ENCODE data around the gene SLX4IP.

Gene SLX4IP

DNA sequence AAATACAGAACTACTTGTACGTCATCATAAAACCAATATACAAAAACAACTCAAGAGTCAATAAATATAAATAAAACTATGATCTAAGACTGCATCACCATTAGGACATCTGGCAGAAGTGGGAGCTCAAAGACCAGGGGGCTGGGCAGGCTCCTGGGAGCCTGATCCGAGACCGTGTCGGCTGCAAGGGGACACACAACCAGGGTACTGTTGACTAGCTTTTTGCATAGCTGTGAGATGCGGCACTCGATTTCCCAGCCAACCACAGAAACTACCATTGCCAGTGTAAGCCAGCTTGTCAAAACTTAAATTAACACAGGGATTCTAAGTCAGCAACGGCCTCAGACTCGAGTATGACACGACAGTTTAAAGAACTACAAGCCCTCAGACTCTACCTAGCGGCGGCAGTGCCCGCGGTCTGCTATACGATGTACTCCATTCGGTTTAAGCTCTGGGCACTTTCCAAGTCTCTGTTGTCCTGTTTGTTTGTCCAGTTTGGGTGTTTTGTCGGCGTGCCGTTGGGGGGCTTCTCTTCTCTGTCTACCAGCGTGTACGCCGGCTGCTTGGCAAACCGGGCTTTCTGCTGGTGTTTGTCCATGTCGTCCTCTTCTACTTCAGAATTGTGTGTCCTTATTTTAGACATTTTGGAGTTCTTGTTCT, 204.1 kb downstream of the SLX4IP start:
- DNase-seq, result no peak

GRCh38 chr20:10639737-10640556, 204.8 kb downstream of the SLX4IP start:
- no peak for DNase-seq

- no peak for DNase-seq
Observed at GRCh38 chr20:10640897-10641296, 205.8 kb downstream of the SLX4IP start.

DNA sequence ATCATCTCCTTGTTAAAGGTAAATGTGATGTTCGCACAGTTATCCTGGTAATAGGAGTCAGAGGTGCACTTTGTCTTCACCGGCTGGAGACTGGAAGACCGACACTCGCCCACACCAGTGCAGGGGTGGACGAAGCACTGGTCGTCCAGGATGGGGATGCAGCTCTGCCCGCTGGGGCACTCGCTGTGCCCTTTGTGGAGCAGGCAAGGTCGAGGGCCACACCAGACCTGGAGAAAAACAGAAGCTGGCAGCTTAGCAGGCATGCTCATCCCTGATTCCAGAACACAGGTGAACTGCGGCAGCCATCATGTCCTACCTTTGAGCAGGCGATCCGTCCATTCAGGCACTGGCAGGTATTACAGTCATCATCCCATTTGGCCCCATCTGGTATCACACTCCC, 206.4 kb downstream of the SLX4IP start:
- DNase-seq, result no peak

- DNase-seq, result no peak
Observed at GRCh38 chr20:10641893-10642292, 206.8 kb downstream of the SLX4IP start.

GRCh38 chr20:10642856-10643559, 207.9 kb downstream of the SLX4IP start:
- no peak for DNase-seq

- no peak for DNase-seq
Observed at GRCh38 chr20:10643560-10643873, 208.4 kb downstream of the SLX4IP start.

- DNase-seq, result no peak
Observed at GRCh38 chr20:10644458-10645204, 209.5 kb downstream of the SLX4IP start.

GRCh38 chr20:10645205-10645570, 210.1 kb downstream of the SLX4IP start:
- no peak for DNase-seq

GRCh38 chr20:10646006-10646405, 210.9 kb downstream of the SLX4IP start:
- DNase-seq, result no peak

GRCh38 chr20:10646886-10647420, 211.8 kb downstream of the SLX4IP start:
- no peak for DNase-seq

DNA sequence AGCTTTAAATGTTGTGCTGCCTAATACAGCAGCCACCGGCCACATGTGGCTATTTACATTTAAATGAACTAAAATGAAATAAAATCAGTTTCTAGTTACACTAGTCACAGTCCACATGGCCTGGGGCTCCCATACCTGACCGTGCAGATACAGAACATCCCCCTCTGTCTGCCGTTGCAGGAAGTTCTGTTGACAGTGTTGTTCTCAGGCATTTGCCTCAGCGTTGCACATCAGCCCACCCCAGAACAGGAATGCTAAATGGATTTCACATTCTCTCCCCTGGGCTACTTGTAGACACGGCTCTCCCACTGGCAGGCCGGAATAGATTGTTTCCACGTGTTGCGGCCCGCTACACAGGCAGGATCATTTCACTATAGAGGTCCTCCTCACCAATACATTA, 212.4 kb downstream of the SLX4IP start:
- peak in 1 of 2 donors; percentile 2 for DNase-seq

- no peak for DNase-seq
Observed at GRCh38 chr20:10647909-10648308, 212.8 kb downstream of the SLX4IP start.

DNA sequence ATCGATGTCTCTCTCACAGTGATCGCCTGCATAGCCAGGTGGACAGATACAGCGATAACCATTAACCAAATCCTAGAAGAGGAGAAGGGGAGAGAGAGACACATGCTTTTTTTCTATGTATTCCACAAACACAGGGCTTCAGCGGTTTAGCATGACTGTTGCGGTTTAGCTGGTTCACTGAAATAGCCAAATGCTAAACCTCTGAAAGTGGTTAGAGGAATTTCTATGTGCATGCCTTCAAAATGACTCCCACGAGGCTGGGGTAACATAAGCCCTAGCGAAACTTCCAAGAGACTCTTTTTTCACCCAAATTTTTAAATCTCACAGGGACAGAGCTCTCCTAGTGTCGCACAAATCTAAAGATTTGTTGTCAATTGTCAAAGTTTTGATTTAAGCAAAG, 213.5 kb downstream of the SLX4IP start:
- DNase-seq, result no peak

- no peak for DNase-seq
Observed at GRCh38 chr20:10649080-10649796, 214.1 kb downstream of the SLX4IP start.

- DNase-seq, result no peak
Observed at GRCh38 chr20:10649797-10650160, 214.7 kb downstream of the SLX4IP start.

DNA sequence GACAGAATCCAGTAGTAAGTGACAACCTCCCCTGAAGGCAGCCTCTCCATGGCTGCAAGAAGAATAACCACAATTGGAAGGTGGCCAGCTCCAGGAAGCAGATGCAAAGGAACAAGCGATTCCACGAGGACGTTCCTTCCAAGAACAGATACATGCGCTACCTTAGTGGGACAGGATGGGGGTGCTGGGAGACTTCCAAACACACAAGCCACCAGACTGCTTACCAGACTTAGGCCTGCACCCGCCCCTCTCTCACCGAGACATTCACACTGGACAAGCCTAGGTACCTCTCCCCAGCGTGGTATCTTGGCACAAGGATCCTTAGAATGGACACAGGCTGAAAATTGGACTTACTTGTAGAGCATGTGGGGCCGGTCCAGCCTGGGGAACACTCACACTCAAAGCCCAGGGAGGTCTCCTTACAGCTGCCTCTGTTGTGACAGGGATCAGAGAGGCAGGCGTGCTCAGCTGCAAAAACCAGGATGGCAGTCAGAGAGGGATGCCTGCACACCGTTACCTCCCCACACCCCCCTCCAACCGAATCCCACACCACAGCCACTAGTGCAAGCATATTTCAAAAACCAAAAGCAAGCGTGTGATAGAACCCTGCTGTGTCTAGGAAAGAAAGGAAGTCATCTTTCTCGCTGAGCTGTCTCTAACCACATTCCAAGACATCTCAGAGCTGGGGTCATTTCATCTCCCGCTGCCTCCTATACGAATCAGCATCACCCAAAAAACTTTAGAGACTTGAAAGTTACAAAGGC, 216.3 kb downstream of the SLX4IP start:
- no peak for DNase-seq

DNA sequence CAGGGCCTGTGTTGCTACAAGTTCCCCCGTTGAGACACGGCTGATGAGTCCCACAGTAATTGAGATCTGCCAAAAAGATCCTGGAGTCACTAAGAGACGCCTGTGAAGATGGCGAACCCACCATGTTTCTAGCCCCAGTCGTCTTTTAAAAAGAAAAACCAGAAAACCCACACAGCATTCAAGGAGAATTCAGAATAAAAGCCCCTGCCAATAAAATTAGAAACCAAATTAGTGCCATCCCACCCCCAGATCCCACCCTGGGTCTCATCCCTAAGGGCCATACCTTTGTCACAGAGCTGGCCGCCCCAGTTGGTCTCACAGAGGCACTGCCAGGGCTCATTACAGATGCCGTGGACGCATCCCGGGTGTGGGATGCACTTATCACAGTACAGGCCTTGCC, 217.1 kb downstream of the SLX4IP start:
- DNase-seq, result no peak

- no peak for DNase-seq
Observed at GRCh38 chr20:10652660-10653261, 217.7 kb downstream of the SLX4IP start.

- DNase-seq, result no peak
Observed at GRCh38 chr20:10653599-10654249, 218.6 kb downstream of the SLX4IP start.

GRCh38 chr20:10654250-10654610, 219.1 kb downstream of the SLX4IP start:
- no peak for DNase-seq

Data from CD4-positive, alpha-beta T cell treated with Interferon alpha-2 for 1 hour (primary cell).